Measurements from ENCODE around the gene EEF2K. TPM values are rescaled to one million over a fixed set of nuclear protein-coding genes. Genes with fewer than 3 reads are reported as not detected.
A peak's percentile ranks its signal among the peaks of the same experiment; 100 is the strongest.

Gene EEF2K
- total and polyA plus RNA-seq, 2 donors from 2014 or later, result 2.8 to 28.1 TPM

GRCh38 chr16:22233037-22233372 lies 26.9 kb downstream of the EEF2K start:
- no peaks in the 10 kb centered on the region for H3K9me3 ChIP-seq (ENCODE audit: control insufficient read depth in 2 of 3, insufficient read depth in 1 of 3, low read length in 3 of 3)
- H3K27me3 ChIP-seq (ENCODE audit: control insufficient read depth, insufficient read depth, low read length), result no peaks in the 10 kb centered on the region
- no peak for FAIRE-seq
- H3K4me1 ChIP-seq (ENCODE audit: control insufficient read depth in 2 of 3, insufficient read depth in 2 of 3, low read depth in 1 of 3, low read length in 3 of 3), result peaks cover 0 to 3% (median 0%) of the 10 kb centered on the region in 3 donors
- no peak overlapping the region for H3K9ac ChIP-seq (ENCODE audit: low read length in 3 of 3)
- H3K27ac ChIP-seq (ENCODE audit: low read depth in 2 of 2, low read length in 2 of 2), result peak overlapping the region; percentile 1 to 54
- no peak for TF ChIP-seq CTCF (IDR thresholded peaks at IDR 0.05; ENCODE audit: borderline replicate concordance, extremely low read depth, insufficient read depth)
- peak overlapping the region in 1 of 3 donors; percentile 24 for H3K4me3 ChIP-seq (ENCODE audit: low read length in 3 of 3)
- intact Hi-C loops (cut with DNase I), result no loop called here
- no peak for DNase-seq
- H3K36me3 ChIP-seq (ENCODE audit: control insufficient read depth in 2 of 3, insufficient read depth in 3 of 3, low read length in 3 of 3), result no peaks in the 10 kb centered on the region

- Histone ChIP-seq H3K27me3 (ENCODE audit: control insufficient read depth, insufficient read depth, low read length) (no peaks in the 10 kb centered on the region), H3K27ac (ENCODE audit: low read depth in 2 of 2, low read length in 2 of 2) (no peak overlapping the region), H3K9me3 (ENCODE audit: control insufficient read depth in 2 of 3, insufficient read depth in 1 of 3, low read length in 3 of 3) (no peaks in the 10 kb centered on the region), H3K9ac (ENCODE audit: low read length in 3 of 3) (no peak overlapping the region), H3K4me1 (ENCODE audit: control insufficient read depth in 2 of 3, insufficient read depth in 2 of 3, low read depth in 1 of 3, low read length in 3 of 3) (peaks cover 0 to 3% (median 0%) of the 10 kb centered on the region in 3 donors), H3K4me3 (ENCODE audit: low read length in 3 of 3) (no peak overlapping the region), H3K36me3 (ENCODE audit: control insufficient read depth in 2 of 3, insufficient read depth in 3 of 3, low read length in 3 of 3) (no peaks in the 10 kb centered on the region)
- FAIRE-seq (no peak), DNase-seq (no peak)
- TF ChIP-seq CTCF (IDR thresholded peaks at IDR 0.05; ENCODE audit: borderline replicate concordance, extremely low read depth, insufficient read depth), result no peak
- intact Hi-C loops (cut with DNase I), result no loop called here
Observed at GRCh38 chr16:22235839-22236745, 30.0 kb downstream of the EEF2K start.

DNA sequence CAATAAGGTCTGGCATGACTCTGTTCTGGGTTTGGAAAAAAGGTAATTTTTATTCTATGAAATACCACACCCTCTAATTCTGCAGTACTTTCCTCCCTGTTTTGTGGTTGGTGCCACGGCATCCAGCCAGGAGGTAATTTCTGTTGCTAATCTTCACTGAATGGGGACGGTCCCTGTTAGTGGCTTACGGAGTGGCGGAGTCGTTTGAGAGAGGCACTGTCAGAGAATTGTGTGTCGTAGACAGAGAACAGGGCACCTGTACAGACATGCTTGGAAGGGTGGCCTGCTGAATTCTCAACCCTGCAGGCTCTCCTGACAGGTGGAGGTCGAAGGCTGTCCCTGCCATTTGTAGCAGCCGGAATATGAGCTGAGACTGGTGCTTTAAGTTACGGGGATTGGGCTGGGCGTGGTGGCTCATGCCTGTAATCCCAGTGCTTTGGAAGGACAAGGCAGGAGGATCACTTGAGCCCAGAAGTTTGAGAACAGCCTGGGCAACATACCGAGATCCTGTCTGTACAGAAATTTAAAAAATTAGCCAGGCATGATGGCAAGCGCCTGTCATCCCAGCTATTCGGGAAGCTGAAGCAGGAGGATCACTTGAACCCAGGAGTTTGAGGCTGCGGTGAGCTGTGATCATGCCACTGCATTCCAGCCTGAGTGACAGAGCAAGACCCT lies 33.2 kb downstream of the EEF2K start:
- Histone ChIP-seq H3K4me3 (ENCODE audit: low read length in 3 of 3) (no peak overlapping the region), H3K4me1 (ENCODE audit: control insufficient read depth in 2 of 3, insufficient read depth in 2 of 3, low read depth in 1 of 3, low read length in 3 of 3) (no peaks in the 10 kb centered on the region), H3K27ac (ENCODE audit: low read depth in 2 of 2, low read length in 2 of 2) (no peak overlapping the region), H3K9me3 (ENCODE audit: control insufficient read depth in 2 of 3, insufficient read depth in 1 of 3, low read length in 3 of 3) (no peaks in the 10 kb centered on the region), H3K9ac (ENCODE audit: low read length in 3 of 3) (no peak overlapping the region), H3K27me3 (ENCODE audit: control insufficient read depth, insufficient read depth, low read length) (no peaks in the 10 kb centered on the region), H3K36me3 (ENCODE audit: control insufficient read depth in 2 of 3, insufficient read depth in 3 of 3, low read length in 3 of 3) (no peaks in the 10 kb centered on the region)
- intact Hi-C loops (cut with DNase I), result no loop called here
- TF ChIP-seq CTCF (IDR thresholded peaks at IDR 0.05; ENCODE audit: borderline replicate concordance, extremely low read depth, insufficient read depth), result no peak
- no peak for DNase-seq
- FAIRE-seq, result no peak

All from kidney (tissue), 14 donors.